Measurements from ENCODE around the gene ADAT1.

Gene ADAT1, protein sequence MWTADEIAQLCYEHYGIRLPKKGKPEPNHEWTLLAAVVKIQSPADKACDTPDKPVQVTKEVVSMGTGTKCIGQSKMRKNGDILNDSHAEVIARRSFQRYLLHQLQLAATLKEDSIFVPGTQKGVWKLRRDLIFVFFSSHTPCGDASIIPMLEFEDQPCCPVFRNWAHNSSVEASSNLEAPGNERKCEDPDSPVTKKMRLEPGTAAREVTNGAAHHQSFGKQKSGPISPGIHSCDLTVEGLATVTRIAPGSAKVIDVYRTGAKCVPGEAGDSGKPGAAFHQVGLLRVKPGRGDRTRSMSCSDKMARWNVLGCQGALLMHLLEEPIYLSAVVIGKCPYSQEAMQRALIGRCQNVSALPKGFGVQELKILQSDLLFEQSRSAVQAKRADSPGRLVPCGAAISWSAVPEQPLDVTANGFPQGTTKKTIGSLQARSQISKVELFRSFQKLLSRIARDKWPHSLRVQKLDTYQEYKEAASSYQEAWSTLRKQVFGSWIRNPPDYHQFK

DNA sequence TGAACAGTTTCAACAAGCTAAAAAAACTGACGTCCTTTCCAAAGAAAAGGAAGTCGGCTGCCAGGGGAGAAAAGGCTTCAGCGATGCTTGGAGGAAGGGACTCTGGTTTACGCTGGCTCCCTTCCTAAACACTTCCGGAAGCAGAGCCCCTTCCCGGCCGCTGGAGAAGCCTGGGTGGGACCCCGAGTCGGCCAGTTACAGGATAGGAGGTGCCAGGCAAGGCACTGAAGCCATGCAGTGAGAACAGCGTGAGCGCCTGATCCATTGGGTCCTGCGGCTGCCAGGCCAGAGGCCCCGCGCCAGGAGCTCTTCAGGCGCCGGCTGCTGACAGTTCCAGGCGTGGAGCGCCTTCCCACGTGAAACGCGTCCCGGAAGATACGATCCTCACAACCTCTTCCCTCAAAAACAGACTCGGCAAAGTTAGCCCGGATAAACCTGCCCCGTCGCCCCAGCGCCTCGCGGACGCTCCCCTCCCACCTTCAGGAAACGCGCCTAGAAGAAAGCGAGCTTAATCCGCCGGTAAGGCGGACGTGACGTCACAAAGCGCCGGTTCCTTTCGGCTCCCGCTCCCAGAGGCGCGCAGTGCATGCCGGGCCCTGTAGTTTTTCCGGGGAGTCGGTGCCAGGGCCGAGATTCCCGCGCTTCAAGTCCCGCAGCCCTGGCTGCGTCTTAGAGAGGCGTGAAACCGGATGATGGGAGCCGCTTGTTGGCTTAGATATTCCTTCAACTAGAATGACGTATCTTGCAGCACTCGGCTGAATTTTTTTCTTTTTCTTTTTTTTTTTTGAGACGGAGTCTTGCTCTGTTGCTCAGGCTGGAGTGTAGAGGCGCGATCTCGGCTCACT lies at the start of gene ADAT1:
ADAT1 (minus strand) TSS at position 521 of the 845 bp plus-strand sequence. CDS start 2,482 bp downstream, outside the sequence.
- peak; percentile 97 for DNase-seq

GRCh38 chr16:75667503-75667902 lies 44.4 kb upstream of the ADAT1 start:
- no peak for DNase-seq

DNA sequence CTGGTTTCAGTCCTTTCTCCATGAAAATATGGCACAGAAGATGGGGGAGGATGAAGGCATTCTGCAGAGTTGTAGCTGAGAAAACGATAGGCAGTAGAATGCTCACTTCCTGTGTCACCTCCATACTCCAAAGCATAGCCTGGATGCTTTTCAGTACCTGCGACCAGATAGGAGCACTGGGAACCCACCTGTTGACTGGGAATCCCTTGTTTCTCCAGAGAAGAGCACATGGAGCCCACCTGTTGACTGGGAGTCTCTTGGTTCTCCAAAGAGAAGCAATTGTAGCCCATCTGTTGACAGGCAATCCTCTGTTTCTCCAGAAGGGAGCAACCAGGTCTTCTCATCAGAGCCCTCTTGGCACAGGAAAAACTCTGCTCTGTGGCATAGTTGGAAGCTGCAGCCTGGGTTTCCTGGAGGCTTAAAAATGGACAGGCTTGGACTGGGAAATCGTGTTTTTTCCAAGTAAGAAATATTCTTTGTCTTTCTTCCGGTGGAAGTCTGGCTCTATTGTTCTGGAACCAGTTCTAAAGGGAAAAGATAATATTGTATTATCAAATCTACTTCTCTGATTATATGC lies 37.7 kb upstream of the ADAT1 start:
- no peak for DNase-seq

GRCh38 chr16:75660321-75660720 lies 37.2 kb upstream of the ADAT1 start:
- no peak for DNase-seq

DNA sequence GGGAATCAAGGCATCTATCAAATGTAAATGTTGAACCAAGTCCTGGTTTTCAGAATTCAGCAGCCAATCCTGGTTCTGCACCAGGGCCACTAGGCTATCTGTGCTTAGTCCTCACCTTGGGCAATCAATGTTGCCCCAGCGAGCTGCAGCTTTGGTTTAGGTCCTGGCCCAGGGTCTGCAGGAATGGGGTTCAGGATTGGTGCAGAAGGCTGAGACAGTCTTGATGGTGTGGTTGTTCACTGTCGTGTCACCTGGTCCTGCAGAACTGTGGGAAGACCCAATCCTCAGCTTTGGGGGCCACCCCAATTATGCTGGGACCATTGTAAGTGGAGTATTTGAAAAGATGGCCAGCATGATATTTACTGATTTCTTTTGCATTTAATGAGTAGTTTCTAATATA lies 35.1 kb upstream of the ADAT1 start:
- no peak for DNase-seq

DNA sequence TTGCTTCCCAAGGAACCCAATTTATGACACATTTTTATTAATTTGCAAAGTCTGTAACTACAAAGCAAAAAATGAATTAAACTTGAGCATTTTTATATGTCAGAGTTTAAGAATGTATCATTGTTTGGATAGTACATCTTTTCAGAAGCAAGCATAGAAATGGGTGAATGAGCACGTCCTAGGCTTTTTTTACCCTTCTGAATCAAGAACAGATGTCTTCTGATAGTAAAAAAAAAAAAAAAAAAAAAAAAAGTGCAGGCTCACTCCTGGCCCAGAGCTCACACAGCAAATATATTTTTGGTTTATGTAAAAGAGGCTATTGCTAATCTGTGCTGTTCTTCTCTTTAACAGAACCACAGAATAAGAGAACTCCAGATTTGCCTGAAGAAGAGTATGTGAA lies 30.8 kb upstream of the ADAT1 start:
- DNase-seq: no peak

DNA sequence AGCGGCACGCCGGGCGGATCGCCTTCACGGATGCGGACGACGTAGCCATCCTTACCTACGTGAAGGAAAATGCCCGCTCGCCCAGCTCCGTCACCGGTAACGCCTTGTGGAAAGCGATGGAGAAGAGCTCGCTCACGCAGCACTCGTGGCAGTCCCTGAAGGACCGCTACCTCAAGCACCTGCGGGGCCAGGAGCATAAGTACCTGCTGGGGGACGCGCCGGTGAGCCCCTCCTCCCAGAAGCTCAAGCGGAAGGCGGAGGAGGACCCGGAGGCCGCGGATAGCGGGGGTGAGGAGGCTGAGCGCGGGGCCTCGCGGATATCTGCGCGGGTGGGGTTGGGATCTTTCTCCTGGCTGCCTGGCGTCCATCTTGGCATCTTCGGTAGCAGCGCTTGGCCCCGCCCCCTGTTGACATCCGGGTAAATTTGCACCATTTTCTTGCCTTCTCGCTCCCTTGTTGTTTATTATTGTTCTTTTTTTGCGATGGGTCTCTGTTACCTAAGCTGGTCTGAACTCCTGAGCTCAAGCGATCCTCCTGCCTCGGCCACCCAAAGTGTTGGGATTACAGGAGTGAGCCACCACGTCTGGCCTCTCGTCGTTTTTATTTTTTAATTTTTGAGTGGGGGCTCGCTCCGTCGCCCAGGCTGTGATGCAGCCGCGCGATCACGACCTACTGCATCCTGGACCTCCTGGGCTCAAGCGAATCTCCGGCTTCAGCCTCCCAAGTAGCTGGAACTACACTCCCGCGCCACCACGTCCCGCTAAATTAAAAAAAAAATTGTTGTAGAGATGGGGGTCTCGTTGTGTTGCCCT lies 25.4 kb upstream of the ADAT1 start:
- peak; percentile 88 for DNase-seq

DNA sequence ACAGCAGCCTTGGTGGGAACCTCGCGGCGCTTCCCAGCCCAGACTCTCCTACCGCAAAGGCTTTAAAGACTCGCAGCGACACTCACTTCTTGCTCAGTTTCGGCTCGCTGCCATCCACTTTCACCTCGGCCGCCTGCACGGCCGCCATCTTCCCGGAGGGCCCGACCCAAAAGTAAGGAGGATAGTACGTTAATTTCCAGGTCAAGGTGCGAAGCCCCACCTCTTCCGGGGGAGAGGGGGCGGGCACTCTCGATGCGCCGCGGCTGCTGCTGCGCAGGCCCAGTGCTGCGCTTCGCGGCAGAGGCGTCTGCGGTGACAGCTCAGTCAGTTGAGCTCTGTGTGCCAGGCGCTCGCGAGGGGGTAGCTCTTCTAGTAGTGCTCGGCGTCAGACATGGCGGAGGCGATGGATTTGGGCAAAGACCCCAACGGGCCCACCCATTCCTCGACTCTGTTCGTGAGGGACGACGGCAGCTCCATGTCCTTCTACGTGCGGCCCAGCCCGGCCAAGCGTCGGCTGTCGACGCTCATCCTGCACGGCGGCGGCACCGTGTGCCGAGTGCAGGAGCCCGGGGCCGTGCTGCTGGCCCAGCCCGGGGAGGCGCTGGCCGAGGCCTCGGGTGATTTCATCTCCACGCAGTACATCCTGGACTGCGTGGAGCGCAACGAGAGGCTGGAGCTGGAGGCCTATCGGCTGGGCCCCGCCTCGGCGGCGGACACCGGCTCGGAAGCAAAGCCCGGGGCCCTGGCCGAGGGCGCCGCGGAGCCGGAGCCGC lies 24.6 kb upstream of the ADAT1 start, which contains the start of the genes KARS1 and TERF2IP:
KARS1 (minus strand) TSS at position 174 of the 773 bp plus-strand sequence; CDS start at position 148, 26 bp downstream.
TERF2IP (plus strand) TSS at position 282 of the 773 bp plus-strand sequence; CDS start at position 392, 110 bp downstream.
- DNase-seq: peak; percentile 95

GRCh38 chr16:75647112-75647491 lies 24.0 kb upstream of the ADAT1 start:
- DNase-seq: no peak

DNA sequence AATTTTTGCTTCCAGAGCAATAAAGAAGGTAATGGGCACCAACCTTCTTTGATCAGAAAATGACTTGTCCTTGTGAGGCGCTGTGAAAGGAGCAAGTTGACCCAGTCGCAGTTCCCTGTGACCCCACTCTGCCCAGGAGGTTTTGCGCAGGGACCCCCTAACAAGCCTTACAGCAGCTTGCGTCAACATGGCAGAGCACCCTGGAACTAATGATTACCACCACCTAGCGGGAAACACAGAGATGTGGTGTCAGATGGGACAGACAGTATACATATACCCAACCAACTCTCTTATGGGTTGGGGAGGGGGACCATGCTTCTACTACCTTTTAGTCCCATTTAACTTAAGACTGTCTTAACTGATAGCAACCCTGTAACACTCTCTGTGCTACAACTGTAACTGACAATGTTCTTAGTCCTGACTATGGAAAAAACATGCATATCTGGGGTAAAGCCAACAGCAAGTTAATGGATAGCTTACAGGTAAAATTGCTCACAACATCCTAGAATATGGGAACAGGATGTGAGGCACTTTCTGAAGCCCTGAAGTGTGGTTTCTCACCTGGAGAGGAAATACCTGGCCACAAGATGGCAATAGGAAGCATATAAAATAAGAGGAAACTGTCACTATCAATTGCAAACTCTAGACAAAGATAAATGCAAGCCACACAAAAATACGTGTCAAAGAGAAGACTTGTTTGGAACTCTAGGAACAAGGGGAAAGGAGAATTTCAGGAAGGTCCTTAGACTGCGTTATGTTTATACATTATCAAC lies 21.3 kb upstream of the ADAT1 start:
- DNase-seq: no peak

DNA sequence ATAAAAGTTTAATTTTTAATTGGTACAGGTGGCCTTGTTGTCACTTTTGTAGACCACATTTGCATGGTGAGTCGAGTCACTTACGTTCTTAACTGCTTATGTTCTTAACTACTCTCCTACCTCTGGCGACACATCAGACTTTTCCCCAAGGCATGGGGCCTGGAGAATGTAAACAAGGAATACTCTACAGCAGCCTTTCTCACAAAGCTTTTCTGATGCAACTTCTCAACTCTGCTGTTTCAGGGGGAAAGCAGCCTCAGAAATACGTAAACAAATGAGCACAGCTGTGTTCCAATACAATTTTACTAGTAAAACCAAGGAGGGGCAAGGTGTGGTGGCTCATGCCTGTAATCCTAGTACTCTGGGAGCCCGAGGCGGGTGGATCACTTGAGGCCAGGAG lies 17.5 kb upstream of the ADAT1 start:
- no peak for DNase-seq

DNA sequence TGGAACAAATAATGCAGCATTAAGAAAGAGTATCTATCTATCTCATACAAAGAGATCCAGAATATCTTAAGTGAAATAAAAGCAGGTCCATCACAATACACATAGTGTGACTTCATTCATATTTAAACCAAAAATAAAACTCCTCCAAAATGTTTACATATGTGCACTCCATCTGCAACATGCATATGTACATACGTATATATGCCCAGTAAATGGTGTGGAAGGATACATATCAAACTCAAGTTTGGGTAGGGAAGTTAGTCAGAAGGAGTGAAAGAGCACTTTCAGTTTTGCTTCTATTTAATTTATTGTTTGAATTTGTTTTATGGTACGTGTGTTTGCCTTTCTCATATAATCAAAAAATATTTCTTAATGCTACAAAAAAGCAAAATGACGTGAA lies 12.0 kb upstream of the ADAT1 start:
- DNase-seq: no peak

GRCh38 chr16:75632857-75633256 lies 9.8 kb upstream of the ADAT1 start:
- no peak for DNase-seq

DNA sequence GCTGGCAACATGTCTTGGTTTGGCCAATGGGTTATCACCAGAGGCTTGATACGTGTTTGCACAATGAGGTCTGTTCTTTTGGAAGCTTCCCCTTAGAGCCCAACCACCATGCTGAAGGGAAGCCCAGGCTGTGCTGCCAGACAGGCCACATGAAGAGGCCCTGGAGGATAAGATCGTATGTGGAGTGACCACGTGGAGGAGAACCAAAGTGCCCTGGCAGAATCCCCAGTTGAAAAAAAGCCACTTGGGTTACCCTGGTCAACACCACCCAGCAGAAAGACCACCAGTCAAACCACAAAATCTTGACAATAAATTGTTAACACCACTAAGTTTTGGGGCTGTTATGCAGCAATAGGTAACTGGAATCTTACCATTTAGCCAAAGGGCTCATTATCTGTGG lies 7.0 kb upstream of the ADAT1 start:
- no peak for DNase-seq

DNA sequence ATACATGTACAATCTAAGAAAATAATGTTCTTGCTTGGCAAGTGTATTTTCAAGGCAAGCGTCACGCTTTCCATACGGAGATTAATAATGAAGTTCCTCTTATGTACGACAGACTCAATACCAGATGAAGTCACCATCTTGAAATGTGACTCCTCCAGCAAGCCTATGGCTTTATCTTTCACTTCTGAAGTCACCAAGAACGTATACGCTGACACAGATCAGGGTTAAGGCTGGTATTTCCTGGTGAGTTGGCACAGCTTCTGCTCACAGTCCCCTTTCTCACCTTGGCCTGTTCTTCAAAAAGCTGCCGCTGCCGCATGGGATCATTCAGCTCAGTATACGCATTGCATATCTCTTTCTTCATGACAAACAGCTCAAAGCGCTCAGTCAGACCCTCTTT lies 6.1 kb upstream of the ADAT1 start:
- no peak for DNase-seq

- DNase-seq: no peak
Observed at GRCh38 chr16:75628351-75628750, 5.3 kb upstream of the ADAT1 start.

GRCh38 chr16:75627851-75628250 lies 4.8 kb upstream of the ADAT1 start:
- DNase-seq: no peak

- DNase-seq: no peak
Observed at GRCh38 chr16:75626806-75627205, 3.7 kb upstream of the ADAT1 start.

- no peak for DNase-seq
Observed at GRCh38 chr16:75624921-75625334, 1.8 kb upstream of the ADAT1 start.

DNA sequence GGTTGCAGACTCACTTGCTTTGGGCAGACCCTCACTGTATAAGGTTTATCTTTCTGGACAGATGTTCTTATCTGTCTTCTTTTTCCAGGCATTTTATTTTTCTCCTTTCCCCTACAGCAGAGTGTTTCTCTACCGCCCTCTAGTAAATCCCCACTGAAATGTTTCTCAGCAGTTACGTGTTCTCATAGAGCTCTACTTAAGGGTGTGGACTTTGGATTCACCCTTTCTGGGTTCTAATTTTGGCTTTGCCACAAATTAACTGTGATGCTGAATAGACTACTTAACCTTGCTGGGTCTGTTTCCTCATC lies 2.0 kb downstream of the ADAT1 start:
- no peak for DNase-seq

All from activated T-cell treated with anti-CD3 and anti-CD28 coated beads, Interleukin-2, amount 50 U/mL, for 1 hour (primary cell).